Measurements from ENCODE around the gene RHEB.

The RHEB gene

GRCh38 chr7:151446412-151446811, 73.3 kb downstream of the RHEB start:
- no peaks in the 10 kb centered on the region for H3K79me2 ChIP-seq (ENCODE audit: insufficient read depth, low read length)

GRCh38 chr7:151444632-151445031, 75.1 kb downstream of the RHEB start:
- Histone ChIP-seq H3K27me3 (ENCODE audit: insufficient read depth, low read length, poor library complexity) (no peaks in the 10 kb centered on the region), H3K4me2 (ENCODE audit: insufficient read depth, low read length) (no peak overlapping the region), H3K36me3 (ENCODE audit: insufficient read depth, low read length) (no peaks in the 10 kb centered on the region), H3K27ac (ENCODE audit: low read length) (no peak overlapping the region), H3K9ac (ENCODE audit: low read depth, low read length) (no peak overlapping the region), H3K79me2 (ENCODE audit: insufficient read depth, low read length) (no peaks in the 10 kb centered on the region), H3K4me1 (ENCODE audit: insufficient read depth, low read length) (peaks cover 34% of the 10 kb centered on the region), H4K20me1 (ENCODE audit: insufficient read depth, low read length) (no peaks in the 10 kb centered on the region), H2AFZ (ENCODE audit: low read depth, low read length) (no peak overlapping the region), H3K9me3 (ENCODE audit: insufficient read depth, low read length, severe bottlenecking) (no peaks in the 10 kb centered on the region), H3K4me3 (ENCODE audit: low read depth in 1 of 2, low read length in 2 of 2) (no peak overlapping the region)
- no peak for TF ChIP-seq CTCF (IDR thresholded peaks at IDR 0.05; ENCODE audit: borderline replicate concordance, extremely low read depth, low read length, poor library complexity, severe bottlenecking)
- TF ChIP-seq EZH2 (IDR thresholded peaks at IDR 0.05; ENCODE audit: borderline replicate concordance, low read depth, low read length, severe bottlenecking), result no peak
- DNase-seq (no peak), ATAC-seq (ENCODE audit: insufficient read depth, low read depth) (no peak)

More at GRCh38 chr7:151446412-151446811, 73.3 kb downstream of the RHEB start:
- no peaks in the 10 kb centered on the region for H3K36me3 ChIP-seq (ENCODE audit: insufficient read depth, low read length)
- H3K9ac ChIP-seq (ENCODE audit: low read depth, low read length), result no peak overlapping the region
- no peak overlapping the region for H2AFZ ChIP-seq (ENCODE audit: low read depth, low read length)
- peak overlapping the region; percentile 36; the same call in 1 of the 2 replicates for H3K27ac ChIP-seq (ENCODE audit: low read length)
- DNase-seq (no peak), ATAC-seq (ENCODE audit: insufficient read depth, low read depth) (no peak)
- no peak overlapping the region for H3K4me2 ChIP-seq (ENCODE audit: insufficient read depth, low read length)
- no peaks in the 10 kb centered on the region for H3K27me3 ChIP-seq (ENCODE audit: insufficient read depth, low read length, poor library complexity)
- no peak for TF ChIP-seq EZH2 (IDR thresholded peaks at IDR 0.05; ENCODE audit: borderline replicate concordance, low read depth, low read length, severe bottlenecking)
- peaks cover 16% of the 10 kb centered on the region for H3K4me1 ChIP-seq (ENCODE audit: insufficient read depth, low read length)
- no peaks in the 10 kb centered on the region for H3K9me3 ChIP-seq (ENCODE audit: insufficient read depth, low read length, severe bottlenecking)
- H3K4me3 ChIP-seq (ENCODE audit: low read depth in 1 of 2, low read length in 2 of 2), result no peak overlapping the region
- H4K20me1 ChIP-seq (ENCODE audit: insufficient read depth, low read length), result no peaks in the 10 kb centered on the region

GRCh38 chr7:151442776-151443496, 76.8 kb downstream of the RHEB start:
- peaks cover 35% of the 10 kb centered on the region for H3K4me1 ChIP-seq (ENCODE audit: insufficient read depth, low read length)
- DNase-seq (no peak), ATAC-seq (ENCODE audit: insufficient read depth, low read depth) (no peak)
- H3K9ac ChIP-seq (ENCODE audit: low read depth, low read length), result no peak overlapping the region
- H4K20me1 ChIP-seq (ENCODE audit: insufficient read depth, low read length), result no peaks in the 10 kb centered on the region
- H3K36me3 ChIP-seq (ENCODE audit: insufficient read depth, low read length), result no peaks in the 10 kb centered on the region
- no peak overlapping the region for H3K4me2 ChIP-seq (ENCODE audit: insufficient read depth, low read length)
- no peak overlapping the region for H3K27ac ChIP-seq (ENCODE audit: low read length)
- no peaks in the 10 kb centered on the region for H3K79me2 ChIP-seq (ENCODE audit: insufficient read depth, low read length)
- H3K4me3 ChIP-seq (ENCODE audit: low read depth in 1 of 2, low read length in 2 of 2), result no peak overlapping the region
- no peaks in the 10 kb centered on the region for H3K27me3 ChIP-seq (ENCODE audit: insufficient read depth, low read length, poor library complexity)
- TF ChIP-seq EZH2 (IDR thresholded peaks at IDR 0.05; ENCODE audit: borderline replicate concordance, low read depth, low read length, severe bottlenecking), result no peak
- TF ChIP-seq CTCF (IDR thresholded peaks at IDR 0.05; ENCODE audit: borderline replicate concordance, extremely low read depth, low read length, poor library complexity, severe bottlenecking), result no peak
- H3K9me3 ChIP-seq (ENCODE audit: insufficient read depth, low read length, severe bottlenecking), result no peaks in the 10 kb centered on the region
- H2AFZ ChIP-seq (ENCODE audit: low read depth, low read length), result no peak overlapping the region

- Histone ChIP-seq H2AFZ (ENCODE audit: low read depth, low read length) (peak overlapping the region; percentile 56), H3K9ac (ENCODE audit: low read depth, low read length) (peak overlapping the region; percentile 48)
- ATAC-seq (ENCODE audit: insufficient read depth, low read depth), result peak; percentile 95
Measured at GRCh38 chr7:151440799-151441445, 78.8 kb downstream of the RHEB start.

More at GRCh38 chr7:151440799-151441445, 78.8 kb downstream of the RHEB start:
- Histone ChIP-seq H3K36me3 (ENCODE audit: insufficient read depth, low read length) (no peaks in the 10 kb centered on the region), H3K79me2 (ENCODE audit: insufficient read depth, low read length) (no peaks in the 10 kb centered on the region), H3K9me3 (ENCODE audit: insufficient read depth, low read length, severe bottlenecking) (no peaks in the 10 kb centered on the region), H4K20me1 (ENCODE audit: insufficient read depth, low read length) (no peaks in the 10 kb centered on the region), H3K4me3 (ENCODE audit: low read depth in 1 of 2, low read length in 2 of 2) (no peak overlapping the region), H3K4me1 (ENCODE audit: insufficient read depth, low read length) (peaks cover 35% of the 10 kb centered on the region), H3K4me2 (ENCODE audit: insufficient read depth, low read length) (peak overlapping the region; percentile 49), H3K27me3 (ENCODE audit: insufficient read depth, low read length, poor library complexity) (no peaks in the 10 kb centered on the region), H3K27ac (ENCODE audit: low read length) (peak overlapping the region; percentile 85)
- DNase-seq, result peak; percentile 88
- TF ChIP-seq CTCF (IDR thresholded peaks at IDR 0.05; ENCODE audit: borderline replicate concordance, extremely low read depth, low read length, poor library complexity, severe bottlenecking) (no peak), EZH2 (IDR thresholded peaks at IDR 0.05; ENCODE audit: borderline replicate concordance, low read depth, low read length, severe bottlenecking) (no peak)
